Endothelial cell (in vitro differentiated cells): ENCODE measurements around the gene GRB7. TPM values are rescaled to one million over a fixed set of nuclear protein-coding genes. Genes with fewer than 3 reads are reported as not detected.
"Not testable (repeated sequence)": the region's sequence is repeated elsewhere in the genome, so short reads cannot be mapped to it uniquely, and the experiment has no call there.

Experiments used
- DNase-seq: peaks from one replicate; pipeline ENCODE4 v3.0.0; 2021; ENCODE audit warnings: low spot score
- H3K27ac Mint-ChIP-seq: one replicate; pipeline ENCODE4 v1.8.0; 2021; ENCODE audit warnings: mixed read lengths, inconsistent platforms; ENCODE audit not compliant: unreplicated experiment
- H3K27me3 Mint-ChIP-seq: one replicate; pipeline ENCODE4 v1.8.0; 2021; ENCODE audit warnings: mild to moderate bottlenecking, moderate library complexity, mixed read lengths, inconsistent platforms; ENCODE audit not compliant: unreplicated experiment
- H3K36me3 Mint-ChIP-seq: one replicate; pipeline ENCODE4 v1.8.0; 2021; ENCODE audit warnings: mild to moderate bottlenecking, low read depth, mixed read lengths, inconsistent platforms; ENCODE audit not compliant: unreplicated experiment
- H3K4me1 Mint-ChIP-seq: one replicate; pipeline ENCODE4 v1.8.0; 2021; ENCODE audit warnings: mild to moderate bottlenecking, mixed read lengths, inconsistent platforms; ENCODE audit not compliant: unreplicated experiment
- H3K4me3 Mint-ChIP-seq: one replicate; pipeline ENCODE4 v1.8.0; 2021; ENCODE audit warnings: mild to moderate bottlenecking, mixed read lengths, inconsistent platforms; ENCODE audit not compliant: unreplicated experiment
- H3K9me3 Mint-ChIP-seq: one replicate; pipeline ENCODE4 v1.8.0; 2021; ENCODE audit warnings: mixed read lengths, inconsistent platforms; ENCODE audit not compliant: unreplicated experiment
- total RNA-seq: library from RNA; stranded (reverse); fragmentation: NEBNext Ultra II Directional; extraction: Animal tissue kit (Norgen Biotek cat#: 25700); gene quantifications from one replicate; pipeline ENCODE4 v1.2.1, GENCODE V29; 2021; ENCODE audit not compliant: unreplicated experiment
- TF ChIP-seq, protein P1 (sequence below): fragments of 200-600 bp; sonication (generic); IDR thresholded peaks from one replicate; pipeline ENCODE4 v1.5.0; 2021; ENCODE audit warnings: antibody characterized with exemption; ENCODE audit not compliant: unreplicated experiment

GRB7 gene
- total RNA-seq, 1 donor from 2014 or later = 1.3 TPM

GRCh38 chr17:39696731-39697130 lies 41.0 kb upstream of the GRB7 start:
- H3K36me3 Mint-ChIP-seq = no peaks in the 10 kb centered on the region
- no peak overlapping the region for H3K27ac Mint-ChIP-seq
- H3K27me3 Mint-ChIP-seq = peaks cover 9% of the 10 kb centered on the region
- no peak overlapping the region for H3K4me3 Mint-ChIP-seq
- TF ChIP-seq, protein P1, sequence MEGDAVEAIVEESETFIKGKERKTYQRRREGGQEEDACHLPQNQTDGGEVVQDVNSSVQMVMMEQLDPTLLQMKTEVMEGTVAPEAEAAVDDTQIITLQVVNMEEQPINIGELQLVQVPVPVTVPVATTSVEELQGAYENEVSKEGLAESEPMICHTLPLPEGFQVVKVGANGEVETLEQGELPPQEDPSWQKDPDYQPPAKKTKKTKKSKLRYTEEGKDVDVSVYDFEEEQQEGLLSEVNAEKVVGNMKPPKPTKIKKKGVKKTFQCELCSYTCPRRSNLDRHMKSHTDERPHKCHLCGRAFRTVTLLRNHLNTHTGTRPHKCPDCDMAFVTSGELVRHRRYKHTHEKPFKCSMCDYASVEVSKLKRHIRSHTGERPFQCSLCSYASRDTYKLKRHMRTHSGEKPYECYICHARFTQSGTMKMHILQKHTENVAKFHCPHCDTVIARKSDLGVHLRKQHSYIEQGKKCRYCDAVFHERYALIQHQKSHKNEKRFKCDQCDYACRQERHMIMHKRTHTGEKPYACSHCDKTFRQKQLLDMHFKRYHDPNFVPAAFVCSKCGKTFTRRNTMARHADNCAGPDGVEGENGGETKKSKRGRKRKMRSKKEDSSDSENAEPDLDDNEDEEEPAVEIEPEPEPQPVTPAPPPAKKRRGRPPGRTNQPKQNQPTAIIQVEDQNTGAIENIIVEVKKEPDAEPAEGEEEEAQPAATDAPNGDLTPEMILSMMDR = no peak
- no peaks in the 10 kb centered on the region for H3K9me3 Mint-ChIP-seq
- no peak for DNase-seq
- peaks cover 26% of the 10 kb centered on the region for H3K4me1 Mint-ChIP-seq

DNA sequence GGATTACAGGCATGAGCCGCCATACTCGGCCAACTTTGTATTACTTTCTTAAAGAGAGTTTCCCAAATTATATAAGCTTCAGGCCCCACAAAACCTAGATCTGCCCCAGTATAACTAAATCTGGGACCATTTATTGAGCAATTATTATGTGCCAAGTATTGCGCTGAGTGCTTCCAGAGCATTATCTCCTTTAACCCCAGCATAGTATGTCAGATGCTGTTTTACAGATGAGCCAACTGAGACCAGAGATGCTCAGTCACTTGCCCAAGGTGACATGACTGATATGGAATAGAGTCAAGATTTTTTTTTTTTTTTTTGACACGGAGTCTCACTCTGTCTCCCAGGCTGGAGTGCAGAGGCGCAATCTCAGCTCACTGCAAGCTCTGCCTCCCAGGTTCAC lies 39.8 kb upstream of the GRB7 start:
- Mint-ChIP-seq H3K4me1 (peaks cover 29% of the 10 kb centered on the region), H3K36me3 (no peaks in the 10 kb centered on the region), H3K9me3 (no peaks in the 10 kb centered on the region), H3K27ac (no peak overlapping the region), H3K27me3 (peaks cover 9% of the 10 kb centered on the region), H3K4me3 (no peak overlapping the region)
- TF ChIP-seq, protein P1 = no peak
- no peak for DNase-seq

- not testable (repeated sequence) for DNase-seq, H3K36me3 Mint-ChIP-seq, H3K9me3 Mint-ChIP-seq, H3K27me3 Mint-ChIP-seq
- H3K27ac Mint-ChIP-seq = peak overlapping the region; percentile 72
- H3K4me1 Mint-ChIP-seq = peaks cover 28% of the 10 kb centered on the region
- H3K4me3 Mint-ChIP-seq = peak overlapping the region; percentile 97
Observed at GRCh38 chr17:39699157-39699817, 38.5 kb upstream of the GRB7 start.

- no peaks in the 10 kb centered on the region for H3K36me3 Mint-ChIP-seq
- peak within 1 kb of the TSS; percentile 97 for H3K4me3 Mint-ChIP-seq
- no peaks in the 10 kb centered on the region for H3K9me3 Mint-ChIP-seq
- peaks cover 25% of the 10 kb centered on the region for H3K4me1 Mint-ChIP-seq
- TF ChIP-seq, protein P1 = no peak
- peak within 1 kb of the TSS; percentile 72 for H3K27ac Mint-ChIP-seq
- H3K27me3 Mint-ChIP-seq = peaks cover 7% of the 10 kb centered on the region
- peak; percentile 42 for DNase-seq
Observed at GRCh38 chr17:39699818-39700147, 38.0 kb upstream of the GRB7 start, which contains the start of gene ERBB2. ERBB2 (plus strand) TSS chr17:39700064; CDS start chr17:39700239, 175 bp downstream.

- Mint-ChIP-seq H3K4me3 (peak overlapping the region; percentile 88), H3K27ac (no peak overlapping the region), H3K9me3 (no peaks in the 10 kb centered on the region), H3K27me3 (peaks cover 7% of the 10 kb centered on the region), H3K36me3 (no peaks in the 10 kb centered on the region), H3K4me1 (peaks cover 25% of the 10 kb centered on the region)
- TF ChIP-seq, protein P1 = no peak
- peak; percentile 35 for DNase-seq
Observed at GRCh38 chr17:39700148-39700987, 37.4 kb upstream of the GRB7 start.
